Esophagus squamous epithelium (tissue), 5 donors: ENCODE results near the gene FNBP1. TPM values are rescaled to one million over a fixed set of nuclear protein-coding genes. Genes with fewer than 3 reads are reported as not detected.

Source experiments
- DNase-seq: peaks from one replicate; lab custom pipeline; 2025; lab: John Stamatoyannopoulos, UW
- H3K27ac ChIP-seq, 4 donors: fragments of 200-600 bp; sonication (generic); one replicate each; pipeline ENCODE4 v1.5.1; 2016 to 2019; ENCODE audit warnings: mild to moderate bottlenecking in 1 of 4
- H3K27me3 ChIP-seq, 4 donors: fragments of 200-600 bp; sonication (generic); 1 replicate in 3 of 4; 2 replicates in 1 of 4; pipeline versions ENCODE4 v1.5.1 to v1.6.0; 2017 to 2021; ENCODE audit warnings: antibody characterized with exemption in 1 of 4
- H3K36me3 ChIP-seq, 3 donors: fragments of 200-600 bp; sonication (generic); one replicate each; pipeline ENCODE4 v1.5.1; 2016 to 2019
- H3K4me1 ChIP-seq, 3 donors: fragments of 200-600 bp; sonication (generic); one replicate each; pipeline ENCODE4 v1.5.1; 2017 to 2019
- H3K4me3 ChIP-seq, 4 donors: fragments of 200-600 bp; sonication (generic); 1 replicate in 3 of 4; 2 replicates in 1 of 4; pipeline ENCODE4 v1.5.1; 2016 to 2019; ENCODE audit warnings: mild to moderate bottlenecking in 2 of 4, moderate library complexity in 1 of 4
- H3K9me3 ChIP-seq, 3 donors: fragments of 200-600 bp; sonication (generic); one replicate each; pipeline ENCODE4 v1.5.1; 2016 to 2019
- POLR2A ChIP-seq, 4 donors: fragments of 450-650 bp; IDR thresholded peaks; one replicate each; pipeline ENCODE4 v1.6.1; 2017; ENCODE audit warnings: antibody characterized with exemption in 4 of 4, mild to moderate bottlenecking in 4 of 4, moderate library complexity in 3 of 4
- WGBS, 2 donors: methylation state at CpG; one replicate each; pipeline ENCODE4 v1.1.5; 2018; 5-methylcytosine and 5-hydroxymethylcytosine counted together
- intact Hi-C: fragments of 100-400 bp; cut with DNase I; formaldehyde crosslinking; loops from one replicate; pipeline ENCODE4 v1.15.0; 2022
- total RNA-seq, 4 donors: library from RNA; depleted of rRNA; stranded (reverse); fragments of >200 nt; gene quantifications; one replicate each; pipeline ENCODE4 v1.1.0, GENCODE V29; 2016
- TF ChIP-seq, protein P1 (sequence below), 6 experiments: fragments of 450-650 bp in 4 of 6; fragments of 200-600 bp in 2 of 6; sonication (generic) in 2 of 6; IDR thresholded peaks; one replicate each; pipeline ENCODE4 v1.5.1; 2016 to 2019; ENCODE audit warnings: antibody characterized with exemption in 6 of 6, mild to moderate bottlenecking in 4 of 6, moderate library complexity in 4 of 6
- donor health status: DM: yes; HTN: yes; CAD: no.

FNBP1 gene
- total RNA-seq, 4 donors from 2014 or later = 19.7 to 47.7 (median 26.2) TPM

DNA sequence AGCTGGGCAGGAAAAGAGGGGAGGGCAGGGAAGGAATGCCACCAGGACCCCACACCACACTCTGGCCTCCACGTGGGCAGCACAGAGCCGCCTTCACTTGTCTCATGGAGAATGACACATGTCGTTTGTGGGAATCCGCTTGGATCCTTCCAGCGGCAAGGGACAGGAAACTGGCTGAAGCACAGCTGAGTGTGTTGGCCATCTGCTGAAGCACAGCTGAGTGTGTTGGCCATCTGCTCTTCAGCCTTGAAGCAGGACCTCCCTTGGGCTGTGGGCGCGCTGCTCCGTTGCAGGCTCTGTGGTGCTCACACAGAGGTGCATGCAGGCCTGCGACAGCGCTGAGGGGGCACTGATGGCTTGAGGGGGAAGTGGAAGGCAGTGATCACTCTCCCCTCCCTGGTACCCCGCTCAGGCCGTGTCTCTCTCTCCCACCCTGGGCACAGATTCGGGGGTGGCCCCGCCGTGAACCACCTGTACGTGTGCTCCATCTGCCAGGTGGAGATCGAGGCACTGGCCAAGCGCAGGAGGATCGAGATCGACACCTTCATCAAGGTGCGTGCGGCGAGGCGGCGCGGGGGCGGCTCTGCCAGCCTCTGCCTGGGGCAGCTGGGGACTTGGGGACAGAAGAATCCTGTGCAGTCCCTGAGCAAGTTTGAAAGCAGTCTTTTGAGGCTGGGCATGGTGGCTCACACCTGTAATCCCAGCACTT lies 167.1 kb downstream of the FNBP1 start:
- Histone ChIP-seq H3K4me3 (no peak overlapping the region), H3K36me3 (peaks cover 0 to 32% (median 24%) of the 10 kb centered on the region in 3 donors), H3K27ac (no peak overlapping the region), H3K9me3 (no peaks in the 10 kb centered on the region), H3K4me1 (peaks cover 0 to 6% (median 0%) of the 10 kb centered on the region in 3 donors), H3K27me3 (no peaks in the 10 kb centered on the region)
- intact Hi-C loops = no loop called here
- TF ChIP-seq, protein P1, sequence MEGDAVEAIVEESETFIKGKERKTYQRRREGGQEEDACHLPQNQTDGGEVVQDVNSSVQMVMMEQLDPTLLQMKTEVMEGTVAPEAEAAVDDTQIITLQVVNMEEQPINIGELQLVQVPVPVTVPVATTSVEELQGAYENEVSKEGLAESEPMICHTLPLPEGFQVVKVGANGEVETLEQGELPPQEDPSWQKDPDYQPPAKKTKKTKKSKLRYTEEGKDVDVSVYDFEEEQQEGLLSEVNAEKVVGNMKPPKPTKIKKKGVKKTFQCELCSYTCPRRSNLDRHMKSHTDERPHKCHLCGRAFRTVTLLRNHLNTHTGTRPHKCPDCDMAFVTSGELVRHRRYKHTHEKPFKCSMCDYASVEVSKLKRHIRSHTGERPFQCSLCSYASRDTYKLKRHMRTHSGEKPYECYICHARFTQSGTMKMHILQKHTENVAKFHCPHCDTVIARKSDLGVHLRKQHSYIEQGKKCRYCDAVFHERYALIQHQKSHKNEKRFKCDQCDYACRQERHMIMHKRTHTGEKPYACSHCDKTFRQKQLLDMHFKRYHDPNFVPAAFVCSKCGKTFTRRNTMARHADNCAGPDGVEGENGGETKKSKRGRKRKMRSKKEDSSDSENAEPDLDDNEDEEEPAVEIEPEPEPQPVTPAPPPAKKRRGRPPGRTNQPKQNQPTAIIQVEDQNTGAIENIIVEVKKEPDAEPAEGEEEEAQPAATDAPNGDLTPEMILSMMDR (IDR thresholded peaks at IDR 0.05) = no peak
- TF ChIP-seq POLR2A (IDR thresholded peaks at IDR 0.05) = no peak
- DNase-seq = no peak
- WGBS, 2 donors = 82 to 99% methylated on average over 6 to 19 of the region's 27 CpGs

DNA sequence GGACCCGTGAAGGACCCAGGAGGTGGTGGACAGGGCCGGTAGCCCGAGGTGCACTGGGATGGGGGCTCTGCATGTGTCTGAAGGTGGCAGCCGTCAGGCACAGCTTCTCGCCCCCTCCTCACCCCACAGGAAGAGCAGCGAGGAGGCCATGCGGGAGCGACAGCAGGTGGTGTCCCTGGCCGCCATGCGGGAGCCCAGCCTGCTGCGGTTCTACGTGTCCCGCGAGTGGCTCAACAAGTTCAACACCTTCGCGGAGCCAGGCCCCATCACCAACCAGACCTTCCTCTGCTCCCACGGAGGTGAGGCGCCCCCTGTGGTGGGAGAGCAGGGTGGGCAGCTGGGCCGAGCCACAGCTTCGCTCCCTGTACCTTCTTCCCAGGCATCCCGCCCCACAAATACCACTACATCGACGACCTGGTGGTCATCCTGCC lies 167.8 kb downstream of the FNBP1 start:
- WGBS, 2 donors = 94% methylated on average over 6 of the region's 23 CpGs; no CpG with 5 or more reads in 1 of the 2 donors
- Histone ChIP-seq H3K27me3 (no peaks in the 10 kb centered on the region), H3K4me3 (no peak overlapping the region), H3K36me3 (peaks cover 3 to 26% (median 17%) of the 10 kb centered on the region in 3 donors), H3K9me3 (no peaks in the 10 kb centered on the region), H3K4me1 (no peaks in the 10 kb centered on the region), H3K27ac (no peak overlapping the region)
- DNase-seq = no peak
- TF ChIP-seq, protein P1 (IDR thresholded peaks at IDR 0.05) = no peak
- TF ChIP-seq POLR2A (IDR thresholded peaks at IDR 0.05) = no peak
- intact Hi-C loops = no loop called here

DNA sequence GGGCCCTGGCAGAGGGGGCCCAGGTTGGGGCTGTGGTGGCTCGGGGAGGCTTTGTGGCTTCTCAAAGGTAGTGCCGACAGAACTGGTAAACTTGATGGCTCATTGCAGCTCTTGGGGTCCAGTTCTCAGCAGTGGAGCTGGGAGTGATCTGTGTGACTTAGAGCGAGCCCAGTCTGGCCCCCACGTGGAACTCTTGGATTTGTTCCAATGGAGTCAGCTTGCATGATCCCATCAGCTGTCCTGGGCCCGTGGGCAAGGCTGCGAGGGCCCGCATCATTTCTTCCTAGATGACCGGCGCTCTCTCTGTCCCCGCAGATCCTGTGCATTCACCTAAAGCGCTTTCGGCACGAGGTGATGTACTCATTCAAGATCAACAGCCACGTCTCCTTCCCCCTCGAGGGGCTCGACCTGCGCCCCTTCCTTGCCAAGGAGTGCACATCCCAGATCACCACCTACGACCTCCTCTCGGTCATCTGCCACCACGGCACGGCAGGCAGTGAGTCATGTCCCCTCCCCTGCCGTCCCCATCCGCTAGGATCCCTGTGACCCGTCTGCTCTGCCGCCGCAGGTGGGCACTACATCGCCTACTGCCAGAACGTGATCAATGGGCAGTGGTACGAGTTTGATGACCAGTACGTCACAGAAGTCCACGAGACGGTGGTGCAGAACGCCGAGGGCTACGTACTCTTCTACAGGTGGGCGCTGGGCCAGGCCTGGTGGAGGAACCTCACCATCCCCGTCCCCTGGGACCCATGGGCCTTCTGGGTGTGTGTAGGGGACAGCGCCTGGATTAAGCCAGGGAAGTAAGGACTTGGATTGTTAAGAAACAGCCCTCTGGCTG lies 168.5 kb downstream of the FNBP1 start:
- H3K4me1 ChIP-seq = no peaks in the 10 kb centered on the region
- H3K4me3 ChIP-seq = no peak overlapping the region
- H3K36me3 ChIP-seq = peaks cover 10 to 25% (median 14%) of the 10 kb centered on the region in 3 donors
- H3K27ac ChIP-seq = no peak overlapping the region
- intact Hi-C loops = no loop called here
- 90 to 92% methylated on average over 27 to 35 of the region's 38 CpGs for WGBS, 2 donors
- H3K9me3 ChIP-seq = no peaks in the 10 kb centered on the region
- H3K27me3 ChIP-seq = no peaks in the 10 kb centered on the region
- no peak for DNase-seq
- TF ChIP-seq, protein P1 (IDR thresholded peaks at IDR 0.05) = no peak
- TF ChIP-seq POLR2A (IDR thresholded peaks at IDR 0.05) = no peak

DNA sequence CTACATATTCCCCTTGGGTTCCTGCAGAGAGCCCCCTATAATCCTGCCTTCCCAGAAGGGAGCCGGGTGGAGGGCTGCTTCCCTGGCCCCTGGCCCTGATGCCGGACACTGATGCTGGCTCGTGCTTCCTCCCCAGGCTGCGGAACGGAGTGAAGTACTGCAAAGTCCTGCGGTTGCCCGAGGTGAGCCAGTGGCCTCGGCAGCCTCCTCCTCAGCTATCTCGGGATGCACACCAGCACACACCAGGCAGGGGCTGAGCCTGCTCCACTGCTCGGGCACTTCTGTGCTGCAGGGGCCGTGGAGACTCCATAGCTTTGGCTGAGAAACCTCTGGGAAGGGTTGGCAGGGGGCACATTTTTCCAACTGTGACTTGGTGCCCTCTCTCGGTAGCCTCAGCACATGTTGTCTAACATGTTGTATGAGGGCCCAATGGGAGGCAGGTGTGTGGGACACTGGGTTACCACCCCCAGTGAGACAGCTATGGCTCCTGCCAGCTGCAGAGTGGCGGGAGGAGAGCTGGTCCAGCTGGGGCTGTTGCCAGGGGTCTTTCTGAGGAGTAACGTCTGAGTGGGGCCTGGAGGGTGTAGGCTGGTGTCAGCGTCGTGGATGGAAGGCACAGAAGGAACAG lies 169.3 kb downstream of the FNBP1 start:
- Histone ChIP-seq H3K9me3 (no peaks in the 10 kb centered on the region), H3K27ac (no peak overlapping the region), H3K27me3 (no peaks in the 10 kb centered on the region), H3K4me1 (no peaks in the 10 kb centered on the region), H3K36me3 (peaks cover 14 to 25% (median 18%) of the 10 kb centered on the region in 3 donors), H3K4me3 (no peak overlapping the region)
- no peak for DNase-seq
- intact Hi-C loops = no loop called here
- TF ChIP-seq, protein P1 (IDR thresholded peaks at IDR 0.05) = no peak
- no peak for TF ChIP-seq POLR2A (IDR thresholded peaks at IDR 0.05)
- WGBS, 2 donors = 86 to 93% methylated on average over 3 to 5 of the region's 16 CpGs
